ENCODE data around the gene CYP24A1. TPM values are rescaled to one million over a fixed set of nuclear protein-coding genes. Genes with fewer than 3 reads are reported as not detected.

Gene CYP24A1
- total RNA-seq, 1 donor from 2014 or later = not detected

- Mint-ChIP-seq H3K4me1 (peaks cover 6% of the 10 kb centered on the region), H3K27ac (no peak overlapping the region), H3K27me3 (peaks cover 2% of the 10 kb centered on the region), H3K4me3 (no peak overlapping the region), H3K9me3 (no peaks in the 10 kb centered on the region), H3K36me3 (ENCODE audit: low read depth) (no peaks in the 10 kb centered on the region)
- DNase-seq (no peak), ATAC-seq (ENCODE audit: low read depth) (no peak)
- CTCF ChIA-PET = interaction anchor here (0.9 to 1.8 kb wide), 5 partner anchors 10 to 1886 kb away, joined by 3 to 10 read pairs (median 5); partner anchors contain the start of gene PFDN4
- no peak for TF ChIP-seq CTCF (IDR thresholded peaks at IDR 0.05)
- POLR2A ChIA-PET = interaction anchor here (0.6 kb wide), 1 partner anchor 100 kb away, joined by 7 read pairs; no protein-coding TSS in a partner anchor
- intact Hi-C loops (cut with micrococcal nuclease) = loop anchor here (2.0 to 5.0 kb wide), 3 partner anchors 256 to 1039 kb away; no protein-coding TSS in a partner anchor
These were observed 24.1 kb upstream of the CYP24A1 start for GRCh38 chr20:54197621-54198604.

GRCh38 chr20:54195483-54196472, 22.0 kb upstream of the CYP24A1 start:
- intact Hi-C loops (cut with micrococcal nuclease) = loop anchor here (5.0 kb wide), 2 partner anchors 253 to 978 kb away; no protein-coding TSS in a partner anchor
- POLR2A ChIA-PET = no interaction called here
- H3K4me3 Mint-ChIP-seq = no peak overlapping the region
- DNase-seq (no peak), ATAC-seq (ENCODE audit: low read depth) (peak; percentile 21)
- peaks cover 6% of the 10 kb centered on the region for H3K4me1 Mint-ChIP-seq
- no peaks in the 10 kb centered on the region for H3K9me3 Mint-ChIP-seq
- no peaks in the 10 kb centered on the region for H3K36me3 Mint-ChIP-seq (ENCODE audit: low read depth)
- CTCF ChIA-PET = interaction anchor here (1.2 kb wide), 1 partner anchor 99 kb away, joined by 4 read pairs; no protein-coding TSS in a partner anchor
- no peak for TF ChIP-seq CTCF (IDR thresholded peaks at IDR 0.05)
- no peaks in the 10 kb centered on the region for H3K27me3 Mint-ChIP-seq
- H3K27ac Mint-ChIP-seq = no peak overlapping the region

GRCh38 chr20:54194724-54195438, 21.1 kb upstream of the CYP24A1 start:
- no peak for ATAC-seq (ENCODE audit: low read depth)
- Mint-ChIP-seq H3K27ac (no peak overlapping the region), H3K27me3 (no peaks in the 10 kb centered on the region), H3K36me3 (ENCODE audit: low read depth) (no peaks in the 10 kb centered on the region), H3K4me1 (peaks cover 6% of the 10 kb centered on the region), H3K9me3 (no peaks in the 10 kb centered on the region), H3K4me3 (no peak overlapping the region)
- intact Hi-C loops (cut with micrococcal nuclease) = loop anchor here (5.0 kb wide), 2 partner anchors 253 to 978 kb away; no protein-coding TSS in a partner anchor
- CTCF ChIA-PET = no interaction called here
- DNase-seq = no peak
- TF ChIP-seq CTCF (IDR thresholded peaks at IDR 0.05) = no peak
- POLR2A ChIA-PET = no interaction called here

- intact Hi-C loops (cut with micrococcal nuclease) = no loop called here
- H3K4me3 Mint-ChIP-seq = no peak overlapping the region
- no peaks in the 10 kb centered on the region for H3K9me3 Mint-ChIP-seq
- CTCF ChIA-PET = no interaction called here
- no peak overlapping the region for H3K27ac Mint-ChIP-seq
- H3K36me3 Mint-ChIP-seq (ENCODE audit: low read depth) = no peaks in the 10 kb centered on the region
- no peaks in the 10 kb centered on the region for H3K27me3 Mint-ChIP-seq
- no peak for DNase-seq
- POLR2A ChIA-PET = no interaction called here
- ATAC-seq (ENCODE audit: low read depth) = no peak
- H3K4me1 Mint-ChIP-seq = peaks cover 6% of the 10 kb centered on the region
- no peak for TF ChIP-seq CTCF (IDR thresholded peaks at IDR 0.05)
These were observed 20.0 kb upstream of the CYP24A1 start for GRCh38 chr20:54193817-54194216.

All from activated B cell treated with CpG ODN at 0.5 μM for 24 hours (primary cell).